Sigmoid colon (tissue), 7 donors: ENCODE results near the gene UTP14C. TPM values are rescaled to one million over a fixed set of nuclear protein-coding genes. Genes with fewer than 3 reads are reported as not detected.

Experiments used
- DNase-seq: peaks from one replicate; pipeline ENCODE4 v3.0.0-alpha.2; 2019
- H3K27ac ChIP-seq, 4 donors: fragments of 200-600 bp; sonication (generic); one replicate each; pipeline ENCODE4 v1.5.1; 2016 to 2019; ENCODE audit warnings: mild to moderate bottlenecking in 1 of 4
- H3K27me3 ChIP-seq, 3 donors: fragments of 200-600 bp; sonication (generic); one replicate each; pipeline ENCODE4 v1.5.1; 2019; ENCODE audit warnings: mild to moderate bottlenecking in 1 of 3
- H3K36me3 ChIP-seq, 4 donors: fragments of 200-600 bp; sonication (generic); one replicate each; pipeline ENCODE4 v1.5.1; 2016 to 2019
- H3K4me1 ChIP-seq, 4 donors: fragments of 200-600 bp; sonication (generic); one replicate each; pipeline ENCODE4 v1.5.1; 2017 to 2019
- H3K4me3 ChIP-seq, 4 donors: fragments of 200-600 bp; sonication (generic); one replicate each; pipeline ENCODE4 v1.5.1; 2017 to 2019; ENCODE audit warnings: mild to moderate bottlenecking in 2 of 4, moderate library complexity in 1 of 4
- H3K9me3 ChIP-seq, 4 donors: fragments of 200-600 bp in 3 of 4; sonication (generic) in 3 of 4; one replicate each; pipeline versions ENCODE4 v1.5.1 to v1.6.1; 2013 to 2019
- CTCF ChIP-seq, 4 experiments: fragments of 450-650 bp in 3 of 4; fragments of 200-600 bp in 1 of 4; IDR thresholded peaks; one replicate each; pipeline ENCODE4 v1.5.1; 2016 to 2019; ENCODE audit warnings: antibody characterized with exemption in 4 of 4, mild to moderate bottlenecking in 3 of 4, moderate library complexity in 2 of 4
- EP300 ChIP-seq, 4 donors: sonication (generic); formaldehyde crosslinking; IDR thresholded peaks; one replicate each; pipeline ENCODE4 v1.6.1; 2017; ENCODE audit warnings: antibody characterized with exemption in 4 of 4
- POLR2A ChIP-seq, 2 donors: fragments of 450-650 bp; IDR thresholded peaks; one replicate each; pipeline ENCODE4 v1.6.1; 2016; ENCODE audit warnings: antibody characterized with exemption in 2 of 2, mild to moderate bottlenecking in 2 of 2, moderate library complexity in 2 of 2
- POLR2AphosphoS5 ChIP-seq, 4 donors: sonication (generic); formaldehyde crosslinking; IDR thresholded peaks; one replicate each; pipeline ENCODE4 v1.6.1; 2017; ENCODE audit warnings: antibody characterized with exemption in 4 of 4
- WGBS, 2 donors: extraction: QIAGEN DNeasy Blood & Tissue Kit; methylation state at CpG; one replicate each; pipeline ENCODE4 v1.1.7; 2013; 5-methylcytosine and 5-hydroxymethylcytosine counted together
- intact Hi-C: fragments of 100-400 bp; cut with DNase I; formaldehyde crosslinking; loops from one replicate; pipeline ENCODE4 v1.15.1; 2023
- polyA plus RNA-seq, 3 donors: library from polyadenylated mRNA; stranded (reverse); fragments of 200-250 nt; gene quantifications; one replicate each; pipeline ENCODE4 v1.2.3, GENCODE V29; 2013
- total RNA-seq, 4 donors: library from RNA; depleted of rRNA; stranded (reverse); fragments of >200 nt; gene quantifications; one replicate each; pipeline ENCODE4 v1.1.0, GENCODE V29; 2016
- donor health status: healthy with polysubstance abuse.
- donor health status: Bipolar disorder and iron deficiency.
- donor health status: healthy.

UTP14C gene
- total and polyA plus RNA-seq, 7 donors, result 1.8 to 18.2 (median 15.0) TPM

DNA sequence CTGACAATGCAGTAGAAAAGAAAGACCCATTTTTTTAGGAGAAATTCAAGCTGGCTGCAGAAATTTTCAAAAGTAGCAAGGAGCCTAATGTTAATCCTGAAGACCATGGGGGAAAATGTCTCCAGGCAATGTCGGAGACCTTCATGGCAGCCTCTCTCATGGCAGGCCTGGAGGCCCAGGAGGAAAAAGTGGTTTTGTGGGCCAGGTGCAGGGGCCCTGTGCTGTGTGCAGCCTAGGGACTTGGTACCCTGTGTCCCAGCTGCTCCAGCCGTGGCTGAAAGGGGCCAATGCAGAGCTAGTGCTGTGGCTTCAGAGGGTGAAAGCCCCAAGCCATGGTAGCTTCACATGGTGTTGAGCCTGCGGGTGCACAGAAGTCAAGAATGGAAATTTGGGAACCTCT lies 8.2 kb upstream of the UTP14C start:
- Histone ChIP-seq H3K4me1 (peaks cover 0 to 16% (median 10%) of the 10 kb centered on the region in 4 donors), H3K36me3 (peaks cover 0 to 29% (median 4%) of the 10 kb centered on the region in 4 donors), H3K27me3 (no peaks in the 10 kb centered on the region), H3K9me3 (no peaks in the 10 kb centered on the region), H3K27ac (no peak overlapping the region), H3K4me3 (no peak overlapping the region)
- no peak for DNase-seq
- 98 to 99% methylated on average over 3 of the region's 3 CpGs for WGBS, 2 donors
- intact Hi-C loops, result no loop called here
- TF ChIP-seq CTCF (IDR thresholded peaks at IDR 0.05) (no peak), POLR2A (IDR thresholded peaks at IDR 0.05) (no peak)

- Histone ChIP-seq H3K27me3 (no peaks in the 10 kb centered on the region), H3K4me1 (no peaks in the 10 kb centered on the region), H3K9me3 (no peaks in the 10 kb centered on the region), H3K36me3 (peaks cover 0 to 66% (median 8%) of the 10 kb centered on the region in 4 donors), H3K4me3 (no peak overlapping the region), H3K27ac (no peak overlapping the region)
- WGBS, 2 donors, result 87 to 95% methylated on average over 3 of the region's 3 CpGs
- DNase-seq, result no peak
- TF ChIP-seq CTCF (IDR thresholded peaks at IDR 0.05) (no peak), POLR2AphosphoS5 (IDR thresholded peaks at IDR 0.05) (no peak), EP300 (IDR thresholded peaks at IDR 0.05) (no peak), POLR2A (IDR thresholded peaks at IDR 0.05) (no peak)
- intact Hi-C loops, result no loop called here
Measured at GRCh38 chr13:52020191-52020590, 4.3 kb upstream of the UTP14C start.

- intact Hi-C loops, result no loop called here
- Histone ChIP-seq H3K36me3 (peaks cover 0 to 68% (median 8%) of the 10 kb centered on the region in 4 donors), H3K27ac (no peak overlapping the region), H3K4me1 (no peaks in the 10 kb centered on the region), H3K9me3 (no peaks in the 10 kb centered on the region), H3K4me3 (no peak overlapping the region), H3K27me3 (no peaks in the 10 kb centered on the region)
- TF ChIP-seq CTCF (IDR thresholded peaks at IDR 0.05), result no peak
- TF ChIP-seq POLR2A (IDR thresholded peaks at IDR 0.05), result no peak
- no peak for DNase-seq
- 97 to 100% methylated on average over 2 of the region's 2 CpGs for WGBS, 2 donors
Measured at GRCh38 chr13:52022356-52022755, 2.1 kb upstream of the UTP14C start.

DNA sequence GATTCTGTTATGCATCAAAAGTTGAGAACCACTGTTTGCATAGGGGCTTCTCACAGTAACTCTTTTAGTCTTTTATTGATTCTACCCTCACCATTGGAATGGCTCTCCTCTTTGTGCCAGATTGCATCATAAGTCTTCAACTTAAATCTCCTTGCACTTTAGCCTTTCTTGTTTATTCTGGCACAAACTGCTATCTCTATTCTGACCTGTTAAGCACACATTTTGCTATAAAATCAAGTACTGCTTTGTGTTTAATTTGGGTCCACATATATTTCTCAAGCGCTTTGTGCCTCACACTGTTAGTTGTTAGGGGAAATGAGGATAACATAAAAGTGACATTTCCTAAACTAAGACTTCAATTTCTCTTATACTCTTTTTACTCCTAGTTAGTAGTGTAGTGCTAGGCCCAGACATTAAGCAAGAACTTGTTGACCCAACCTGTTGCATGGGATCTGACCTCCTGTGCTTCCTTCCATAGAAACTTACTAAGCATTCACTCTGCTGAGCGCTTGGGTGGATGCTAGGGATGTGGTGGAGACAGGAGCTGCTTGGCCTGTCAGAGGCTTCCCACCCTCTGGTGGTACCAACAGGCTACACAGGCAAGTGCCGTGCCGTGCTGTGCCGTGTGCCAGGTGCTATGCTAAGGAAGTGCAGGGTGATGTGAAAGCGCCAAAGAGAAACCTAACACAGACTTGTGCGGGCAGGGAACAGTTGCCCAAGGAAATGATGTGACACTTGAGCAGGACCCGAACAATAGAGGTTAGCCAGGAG lies 1.2 kb downstream of the UTP14C start:
- intact Hi-C loops, result no loop called here
- DNase-seq, result no peak
- TF ChIP-seq EP300 (IDR thresholded peaks at IDR 0.05) (no peak), POLR2AphosphoS5 (IDR thresholded peaks at IDR 0.05) (no peak), POLR2A (IDR thresholded peaks at IDR 0.05) (no peak), CTCF (IDR thresholded peaks at IDR 0.05) (no peak)
- Histone ChIP-seq H3K4me1 (no peaks in the 10 kb centered on the region), H3K9me3 (peaks cover 0 to 2% (median 0%) of the 10 kb centered on the region in 4 donors), H3K27me3 (no peaks in the 10 kb centered on the region), H3K4me3 (no peak overlapping the region), H3K27ac (no peak overlapping the region), H3K36me3 (peaks cover 0 to 58% (median 6%) of the 10 kb centered on the region in 4 donors)
- WGBS, 2 donors, result 92 to 96% methylated on average over 8 of the region's 8 CpGs

DNA sequence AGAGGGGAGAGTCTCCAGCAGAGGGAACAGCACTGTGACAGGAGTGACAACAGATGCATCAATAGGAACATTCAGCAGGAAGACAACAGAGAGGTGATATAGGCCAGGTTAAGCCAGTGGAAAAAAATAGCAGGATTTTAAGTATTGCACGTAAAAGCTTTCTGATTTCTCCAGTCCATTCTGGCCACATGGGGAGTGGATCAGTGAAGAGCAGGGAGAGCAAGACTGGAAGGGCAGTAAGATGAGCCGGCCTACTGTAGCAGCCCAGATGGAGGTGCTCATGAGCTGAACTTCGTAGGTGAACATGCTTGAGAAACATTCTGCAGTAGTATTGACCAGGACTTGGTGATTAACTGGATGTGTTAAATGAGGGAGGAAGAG lies 1.7 kb downstream of the UTP14C start:
- DNase-seq, result no peak
- intact Hi-C loops, result no loop called here
- no peak for TF ChIP-seq POLR2A (IDR thresholded peaks at IDR 0.05)
- no peak for TF ChIP-seq POLR2AphosphoS5 (IDR thresholded peaks at IDR 0.05)
- TF ChIP-seq CTCF (IDR thresholded peaks at IDR 0.05), result no peak
- TF ChIP-seq EP300 (IDR thresholded peaks at IDR 0.05), result no peak

More for the DNA sequence above, 1.7 kb downstream of the UTP14C start:
- Histone ChIP-seq H3K27ac (no peak overlapping the region), H3K4me3 (no peak overlapping the region), H3K36me3 (peaks cover 0 to 52% (median 6%) of the 10 kb centered on the region in 4 donors), H3K4me1 (no peaks in the 10 kb centered on the region), H3K27me3 (no peaks in the 10 kb centered on the region), H3K9me3 (peaks cover 0 to 2% (median 0%) of the 10 kb centered on the region in 4 donors)
- 94 to 96% methylated on average over 3 of the region's 3 CpGs for WGBS, 2 donors
